NCI-H128 (cell line): ENCODE data around the gene DNAI1.
"Not testable (repeated sequence)": the region's sequence is repeated elsewhere in the genome, so short reads cannot be mapped to it uniquely, and the experiment has no call there.

ENCODE experiments used
- DNase-seq: peaks from one replicate; lab custom pipeline; 2025; ENCODE audit not compliant: unreplicated experiment; lab: John Stamatoyannopoulos, UW

Gene DNAI1

GRCh38 chr9:34450644-34451043 lies 8.0 kb upstream of the DNAI1 start:
- no peak for DNase-seq

GRCh38 chr9:34451135-34451534 lies 7.5 kb upstream of the DNAI1 start:
- no peak for DNase-seq

GRCh38 chr9:34451545-34451944 lies 7.1 kb upstream of the DNAI1 start:
- DNase-seq = no peak

- no peak for DNase-seq
These were observed 6.0 kb upstream of the DNAI1 start for GRCh38 chr9:34452568-34452967.

GRCh38 chr9:34454571-34455065 lies 4.0 kb upstream of the DNAI1 start:
- no peak for DNase-seq

GRCh38 chr9:34456151-34456550 lies 2.5 kb upstream of the DNAI1 start:
- DNase-seq = no peak

GRCh38 chr9:34456746-34457145 lies 1.9 kb upstream of the DNAI1 start:
- DNase-seq = no peak

- DNase-seq = no peak
These were observed 1.2 kb upstream of the DNAI1 start for GRCh38 chr9:34457266-34458012.

GRCh38 chr9:34458959-34459340 lies 345 bp downstream of the DNAI1 start:
- no peak for DNase-seq

- no peak for DNase-seq
These were observed 751 bp downstream of the DNAI1 start for GRCh38 chr9:34459356-34459755.

GRCh38 chr9:34459941-34460340 lies 1.3 kb downstream of the DNAI1 start:
- DNase-seq = no peak

- DNase-seq = no peak
These were observed 4.7 kb downstream of the DNAI1 start for GRCh38 chr9:34463098-34463900.

GRCh38 chr9:34463901-34464232 lies 5.3 kb downstream of the DNAI1 start:
- no peak for DNase-seq

GRCh38 chr9:34464571-34464970 lies 6.0 kb downstream of the DNAI1 start:
- no peak for DNase-seq

- no peak for DNase-seq
These were observed 6.9 kb downstream of the DNAI1 start for GRCh38 chr9:34465468-34465867.

GRCh38 chr9:34475097-34475496 lies 16.5 kb downstream of the DNAI1 start:
- no peak for DNase-seq

- no peak for DNase-seq
These were observed 18.9 kb downstream of the DNAI1 start for GRCh38 chr9:34477541-34477940.

GRCh38 chr9:34479431-34479866 lies 20.8 kb downstream of the DNAI1 start:
- no peak for DNase-seq

GRCh38 chr9:34481620-34482019 lies 23.0 kb downstream of the DNAI1 start:
- DNase-seq = not testable (repeated sequence)

- DNase-seq = not testable (repeated sequence)
These were observed 24.1 kb downstream of the DNAI1 start for GRCh38 chr9:34482746-34483145.

GRCh38 chr9:34484678-34485077 lies 26.1 kb downstream of the DNAI1 start:
- DNase-seq = no peak

GRCh38 chr9:34485822-34486221 lies 27.2 kb downstream of the DNAI1 start:
- DNase-seq = no peak
